Measurements from ENCODE around the gene STRA8. TPM values are rescaled to one million over a fixed set of nuclear protein-coding genes. Genes with fewer than 3 reads are reported as not detected.
"Not testable (repeated sequence)": the region's sequence is repeated elsewhere in the genome, so short reads cannot be mapped to it uniquely, and the experiment has no call there.

Gene STRA8
- total RNA-seq, 2 donors from 2014 or later = not detected

GRCh38 chr7:135197906-135198655 lies 35.6 kb upstream of the STRA8 start:
- DNase-seq (ENCODE audit: low spot score in 2 of 2) (peak in 1 of 2 donors; percentile 35), ATAC-seq (peak in 1 of 2 donors; percentile 20)
- no peak overlapping the region for H3K27ac Mint-ChIP-seq
- H3K36me3 Mint-ChIP-seq = peaks cover 9 to 15% of the 10 kb centered on the region in 2 donors
- H3K9me3 Mint-ChIP-seq = no peaks in the 10 kb centered on the region

DNA sequence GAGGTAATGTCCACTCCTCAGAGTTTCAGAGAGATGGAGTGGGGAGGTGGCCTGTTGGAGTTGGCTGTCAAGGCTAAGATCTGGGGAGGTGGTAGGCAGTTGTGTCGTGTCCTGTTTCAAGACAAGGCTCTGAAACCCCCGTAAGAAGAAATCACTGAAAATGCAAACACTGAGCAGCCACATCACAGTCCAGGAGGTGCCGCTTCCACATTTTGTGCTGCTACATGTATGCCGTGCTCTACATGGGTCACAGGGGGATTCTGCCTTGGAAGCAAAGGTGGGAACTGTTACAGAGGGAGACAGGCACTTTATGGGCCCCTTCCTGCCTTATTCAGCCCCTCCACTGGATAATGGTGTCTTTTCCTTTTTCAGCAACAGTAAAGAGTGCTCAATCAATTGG lies 34.2 kb upstream of the STRA8 start:
- Mint-ChIP-seq H3K36me3 (peaks cover 14 to 21% of the 10 kb centered on the region in 2 donors), H3K27ac (no peak overlapping the region), H3K9me3 (no peaks in the 10 kb centered on the region)
- DNase-seq (ENCODE audit: low spot score in 2 of 2) (no peak), ATAC-seq (no peak)

GRCh38 chr7:135200821-135201331 lies 32.8 kb upstream of the STRA8 start:
- Mint-ChIP-seq H3K27ac (no peak overlapping the region), H3K9me3 (no peaks in the 10 kb centered on the region), H3K36me3 (peaks cover 15 to 26% of the 10 kb centered on the region in 2 donors)
- ATAC-seq (no peak), DNase-seq (ENCODE audit: low spot score in 2 of 2) (no peak)

GRCh38 chr7:135201350-135201749 lies 32.3 kb upstream of the STRA8 start:
- H3K36me3 Mint-ChIP-seq = peaks cover 20 to 22% of the 10 kb centered on the region in 2 donors

GRCh38 chr7:135204341-135204749 lies 29.3 kb upstream of the STRA8 start:
- H3K36me3 Mint-ChIP-seq = peaks cover 17 to 25% of the 10 kb centered on the region in 2 donors

More at GRCh38 chr7:135201350-135201749, 32.3 kb upstream of the STRA8 start:
- ATAC-seq = no peak
- Mint-ChIP-seq H3K27ac (no peak overlapping the region), H3K9me3 (no peaks in the 10 kb centered on the region)
- no peak for DNase-seq (ENCODE audit: low spot score in 2 of 2)

DNA sequence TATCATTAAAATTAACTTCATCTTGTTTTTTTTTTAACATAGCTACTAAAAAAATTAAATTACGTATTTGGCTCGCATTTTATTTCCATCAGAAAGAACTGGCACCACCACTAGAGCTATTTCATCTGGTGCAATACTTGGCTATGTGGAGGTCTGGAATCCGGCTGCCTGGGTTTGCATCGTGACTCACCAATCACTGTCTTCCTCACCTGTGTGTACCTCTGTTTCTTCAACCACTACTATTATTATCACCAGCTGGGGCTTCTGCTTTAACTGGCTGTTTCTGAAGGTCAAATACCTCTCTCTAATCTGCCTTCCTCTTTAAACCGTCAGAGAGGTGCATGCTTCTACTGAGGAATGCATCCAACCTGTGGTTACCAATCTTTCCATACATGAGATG lies 28.8 kb upstream of the STRA8 start:
- ATAC-seq = no peak
- no peak for DNase-seq (ENCODE audit: low spot score in 2 of 2)
- H3K36me3 Mint-ChIP-seq = peaks cover 15 to 25% of the 10 kb centered on the region in 2 donors
- no peaks in the 10 kb centered on the region for H3K9me3 Mint-ChIP-seq
- H3K27ac Mint-ChIP-seq = no peak overlapping the region

More at GRCh38 chr7:135204341-135204749, 29.3 kb upstream of the STRA8 start:
- H3K27ac Mint-ChIP-seq = peak overlapping the region in 1 of 2 donors; percentile 12
- DNase-seq (ENCODE audit: low spot score in 2 of 2) (no peak), ATAC-seq (no peak)
- no peaks in the 10 kb centered on the region for H3K9me3 Mint-ChIP-seq

DNA sequence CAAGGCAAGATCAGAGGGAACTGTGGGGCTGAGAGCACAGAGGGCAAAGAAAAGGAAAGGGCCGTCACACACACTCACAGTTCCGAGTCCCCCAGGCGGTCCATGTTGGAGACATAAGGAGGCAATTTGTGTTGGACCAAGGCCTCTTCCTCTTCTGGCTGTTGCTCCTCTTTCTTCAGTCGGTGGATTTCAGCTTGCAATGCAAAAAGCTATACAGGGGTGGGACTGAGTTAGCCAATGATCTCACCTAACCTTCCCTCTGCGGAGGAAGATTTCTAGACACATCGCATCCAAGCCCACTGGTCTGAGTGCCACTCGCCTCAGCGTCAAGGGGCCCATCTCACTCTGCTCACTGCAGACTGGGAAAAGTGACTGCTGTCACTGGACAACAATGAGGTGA lies 27.8 kb upstream of the STRA8 start:
- no peak for ATAC-seq
- H3K36me3 Mint-ChIP-seq = peaks cover 19 to 25% of the 10 kb centered on the region in 2 donors
- H3K9me3 Mint-ChIP-seq = no peaks in the 10 kb centered on the region
- no peak overlapping the region for H3K27ac Mint-ChIP-seq
- no peak for DNase-seq (ENCODE audit: low spot score in 2 of 2)

DNA sequence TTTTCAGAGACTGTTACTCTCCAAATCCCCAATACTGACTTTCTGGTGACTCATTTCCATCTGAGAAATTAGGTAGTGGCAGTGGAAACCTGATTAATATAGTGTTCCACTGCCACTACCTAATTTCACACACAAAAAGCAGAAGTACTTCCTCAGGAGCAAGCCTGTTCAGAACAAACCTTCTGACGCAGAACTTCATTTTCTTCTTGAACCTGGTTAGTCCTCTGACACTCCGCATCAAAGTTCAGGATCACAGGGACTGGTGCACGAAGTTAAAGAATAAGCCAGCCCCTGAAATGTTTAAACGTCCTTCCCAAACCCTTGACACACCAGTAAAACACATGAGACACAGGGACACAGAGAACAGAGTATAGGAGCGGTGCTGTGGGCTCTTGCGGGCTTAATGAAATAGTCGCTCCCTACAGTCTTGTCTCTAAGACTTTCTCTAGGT lies 26.7 kb upstream of the STRA8 start:
- H3K9me3 Mint-ChIP-seq = no peaks in the 10 kb centered on the region
- ATAC-seq = peak in 1 of 2 donors; percentile 3
- H3K27ac Mint-ChIP-seq = peak overlapping the region in 1 of 2 donors; percentile 23

GRCh38 chr7:135207406-135208101 lies 26.1 kb upstream of the STRA8 start:
- DNase-seq (ENCODE audit: low spot score in 2 of 2) = peak in 1 of 2 donors; percentile 43
- ATAC-seq = no peak
- no peaks in the 10 kb centered on the region for H3K9me3 Mint-ChIP-seq
- peak overlapping the region in 1 of 2 donors; percentile 23 for H3K27ac Mint-ChIP-seq
- H3K36me3 Mint-ChIP-seq = peaks cover 19 to 25% of the 10 kb centered on the region in 2 donors

More for the DNA sequence above, 26.7 kb upstream of the STRA8 start:
- peaks cover 19 to 25% of the 10 kb centered on the region in 2 donors for H3K36me3 Mint-ChIP-seq
- DNase-seq (ENCODE audit: low spot score in 2 of 2) = no peak

- Mint-ChIP-seq H3K36me3 (peaks cover 19 to 24% of the 10 kb centered on the region in 2 donors), H3K27ac (no peak overlapping the region), H3K9me3 (no peaks in the 10 kb centered on the region)
- peak in 1 of 2 donors; percentile 40 for DNase-seq (ENCODE audit: low spot score in 2 of 2)
- no peak for ATAC-seq
Observed at GRCh38 chr7:135208102-135208793, 25.4 kb upstream of the STRA8 start.

GRCh38 chr7:135209225-135209834 lies 24.3 kb upstream of the STRA8 start:
- H3K36me3 Mint-ChIP-seq = peaks cover 10 to 14% of the 10 kb centered on the region in 2 donors
- H3K27ac Mint-ChIP-seq = no peak overlapping the region
- DNase-seq (ENCODE audit: low spot score in 2 of 2) (no peak), ATAC-seq (no peak)
- H3K9me3 Mint-ChIP-seq = no peaks in the 10 kb centered on the region

- Mint-ChIP-seq H3K27ac (peak overlapping the region; percentile 61 to 91), H3K36me3 (peaks cover 7 to 10% of the 10 kb centered on the region in 2 donors), H3K9me3 (no peaks in the 10 kb centered on the region)
- ATAC-seq (peak in 1 of 2 donors; percentile 0), DNase-seq (ENCODE audit: low spot score in 2 of 2) (peak in 1 of 2 donors; percentile 17)
Observed at GRCh38 chr7:135210888-135211178, 22.8 kb upstream of the STRA8 start.

GRCh38 chr7:135211179-135211945 lies 22.3 kb upstream of the STRA8 start, which contains the start of gene WDR91:
TSS of gene WDR91 (minus strand) at chr7:135211526. CDS start at chr7:135211502, 24 bp downstream.
- H3K27ac Mint-ChIP-seq = peak within 1 kb of the TSS; percentile 89 to 91
- peak; percentile 92 for DNase-seq (ENCODE audit: low spot score in 2 of 2)
- no peaks in the 10 kb centered on the region for H3K9me3 Mint-ChIP-seq
- peak; percentile 92 to 93 for ATAC-seq
- peaks cover 5 to 6% of the 10 kb centered on the region in 2 donors for H3K36me3 Mint-ChIP-seq

DNA sequence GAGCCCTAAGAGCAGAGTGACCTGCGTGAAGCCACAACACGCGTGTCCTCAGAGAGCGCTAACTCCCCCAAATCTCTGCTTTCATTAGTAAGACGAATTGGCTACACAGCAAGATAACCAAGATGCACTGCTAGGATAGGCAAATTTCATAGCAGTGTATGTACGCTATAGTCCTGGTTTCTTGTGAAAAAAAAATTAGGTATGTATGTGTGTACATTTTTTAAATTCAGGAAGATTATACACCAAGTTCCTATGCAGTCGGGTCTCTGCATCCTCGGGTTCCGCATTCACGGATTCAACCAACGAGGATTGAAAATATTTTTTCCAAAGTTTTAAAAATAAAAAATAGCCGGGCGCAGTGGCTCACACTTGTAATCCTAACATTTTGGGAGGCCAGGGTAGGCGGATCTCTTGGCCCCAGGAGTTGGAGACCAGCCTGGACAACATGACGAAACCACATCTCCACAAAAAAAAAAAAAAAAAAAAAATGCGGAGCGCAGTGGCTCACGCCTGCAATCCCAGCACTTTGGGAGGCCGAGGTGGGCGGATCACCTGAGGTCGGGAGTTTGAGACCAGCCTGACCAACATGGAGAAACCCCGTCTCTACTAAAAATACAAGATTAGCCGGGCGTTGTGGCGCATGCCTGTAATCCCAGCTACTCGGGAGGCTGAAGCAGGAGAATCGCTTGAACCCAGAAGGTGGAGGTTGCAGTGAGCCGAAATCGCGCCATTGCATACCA lies 21.5 kb upstream of the STRA8 start:
- H3K9me3 Mint-ChIP-seq; ATAC-seq; H3K36me3 Mint-ChIP-seq; DNase-seq (ENCODE audit: low spot score in 2 of 2): not testable (repeated sequence)
- H3K27ac Mint-ChIP-seq = peak overlapping the region; percentile 84 to 91

- peaks cover under 1 to 5% of the 10 kb centered on the region in 2 donors for H3K36me3 Mint-ChIP-seq
- no peaks in the 10 kb centered on the region for H3K9me3 Mint-ChIP-seq
- no peak for ATAC-seq
- no peak overlapping the region for H3K27ac Mint-ChIP-seq
- no peak for DNase-seq (ENCODE audit: low spot score in 2 of 2)
Observed at GRCh38 chr7:135213831-135214230, 19.8 kb upstream of the STRA8 start.
